HepG2 (cell line): ENCODE results near the gene GMEB1. TPM values are rescaled to one million over a fixed set of nuclear protein-coding genes. Genes with fewer than 3 reads are reported as not detected.

Experiments used
- BHLHE40 ChIP-seq: IDR thresholded peaks from 2 replicates; pipeline ENCODE4 v1.6.1; 2011; ENCODE audit warnings: low read length, improper control_type of control experiment
- EZH2 ChIP-seq: conservative IDR thresholded peaks from 2 replicates; pipeline ENCODE4 v1.6.1; 2012; ENCODE audit warnings: mild to moderate bottlenecking, low read depth, low read length, moderate library complexity
- FOXM1 ChIP-seq: sonication (generic); formaldehyde crosslinking; IDR thresholded peaks from 2 replicates; pipeline ENCODE4 v1.5.0; 2020; ENCODE audit warnings: missing genetic modification reagents
- KDM2A ChIP-seq: sonication (generic); formaldehyde crosslinking; IDR thresholded peaks from 2 replicates; pipeline ENCODE4 v1.4.0; 2020; ENCODE audit warnings: low read depth, missing genetic modification reagents, borderline replicate concordance
- MAFF ChIP-seq: IDR thresholded peaks from 2 replicates; pipeline ENCODE4 v1.6.1; 2011; ENCODE audit warnings: low read depth, low read length, improper control_type of control experiment
- NFIB ChIP-seq: sonication (generic); formaldehyde crosslinking; IDR thresholded peaks from 2 replicates; pipeline ENCODE4 v1.9.0; 2021; ENCODE audit warnings: missing genetic modification reagents, mild to moderate bottlenecking, borderline replicate concordance
- PHF21A ChIP-seq: sonication (generic); formaldehyde crosslinking; IDR thresholded peaks from 2 replicates; pipeline ENCODE4 v1.5.0; 2020; ENCODE audit warnings: mild to moderate bottlenecking, missing genetic modification reagents
- SOX6 ChIP-seq, 2 experiments: fragments of 450-650 bp in 1 of 2; sonication (generic) in 1 of 2; formaldehyde crosslinking in 1 of 2; IDR thresholded peaks; 2 replicates each; pipeline versions ENCODE4 v1.4.0 to v1.6.1; 2017 to 2020; ENCODE audit warnings: antibody characterized with exemption in 1 of 2, mild to moderate bottlenecking in 1 of 2, missing genetic modification reagents in 1 of 2
- STAT5B ChIP-seq: sonication (generic); formaldehyde crosslinking; IDR thresholded peaks from 2 replicates; pipeline ENCODE4 v1.4.0; 2020; ENCODE audit warnings: missing genetic modification reagents
- TBX3 ChIP-seq: fragments of 450-650 bp; IDR thresholded peaks from 2 replicates; pipeline ENCODE4 v1.6.1; 2017; ENCODE audit warnings: antibody characterized with exemption, mild to moderate bottlenecking, inconsistent platforms, borderline replicate concordance
- ZHX2 ChIP-seq, 2 experiments: sonication (generic) in 1 of 2; formaldehyde crosslinking in 1 of 2; IDR thresholded peaks; 2 replicates each; pipeline versions ENCODE4 v1.6.1 to v1.9.0; 2014 to 2022; ENCODE audit warnings: antibody characterized with exemption in 1 of 2, borderline replicate concordance in 1 of 2, inconsistent platforms in 1 of 2, low read depth in 1 of 2, missing genetic modification reagents in 1 of 2
- ZNF263 ChIP-seq: sonication (generic); formaldehyde crosslinking; IDR thresholded peaks from 2 replicates; pipeline ENCODE4 v1.4.0; 2020; ENCODE audit warnings: missing genetic modification reagents
- ZNF629 ChIP-seq: sonication (generic); formaldehyde crosslinking; conservative IDR thresholded peaks from 2 replicates; pipeline ENCODE4 v1.5.0; 2020; ENCODE audit warnings: missing genetic modification reagents
- ZNF737 ChIP-seq: sonication (generic); formaldehyde crosslinking; IDR thresholded peaks from 2 replicates; pipeline ENCODE4 v1.5.0; 2020; ENCODE audit warnings: missing genetic modification reagents, mild to moderate bottlenecking, borderline replicate concordance
- ZNF773 ChIP-seq: sonication (generic); formaldehyde crosslinking; IDR thresholded peaks from 2 replicates; pipeline ENCODE4 v1.4.0; 2020; ENCODE audit warnings: missing genetic modification reagents, borderline replicate concordance
- ZNF788 ChIP-seq: sonication (generic); formaldehyde crosslinking; IDR thresholded peaks from 2 replicates; pipeline ENCODE4 v1.5.0; 2020; ENCODE audit warnings: mild to moderate bottlenecking, missing genetic modification reagents, borderline replicate concordance
- ZNF891 ChIP-seq: sonication (generic); formaldehyde crosslinking; IDR thresholded peaks from 2 replicates; pipeline ENCODE4 v1.5.0; 2020; ENCODE audit warnings: mild to moderate bottlenecking, missing genetic modification reagents
- polyA plus RNA-seq, 8 experiments: library from polyadenylated mRNA; depleted of rRNA in 3 of 8; stranded (reverse) in 7 of 8; unstranded in 1 of 8; fragments of >200 nt; fragmentation: Illumina TruSeq in 4 of 8; extraction: Trizol in 4 of 8; gene quantifications; 2 replicates each; pipeline versions ENCODE4 v1.2.1 to v1.2.3, GENCODE V29; 2011 to 2016; ENCODE audit warnings: low read depth in 4 of 8, missing spikeins in 1 of 8, mixed read lengths in 1 of 8; ENCODE audit not compliant: insufficient read depth in 1 of 8
- total RNA-seq, 5 experiments: library from RNA; depleted of rRNA; stranded (reverse); fragments of >200 nt; fragmentation: Illumina TruSeq; extraction: Trizol; gene quantifications; 2 replicates each; pipeline ENCODE4 v1.2.3, GENCODE V29; 2016; ENCODE audit warnings: low read depth in 1 of 5
- TF ChIP-seq, protein P1 (sequence below): sonication (generic); formaldehyde crosslinking; IDR thresholded peaks from 2 replicates; pipeline ENCODE4 v1.4.0; 2020; ENCODE audit warnings: missing genetic modification reagents
- TF ChIP-seq, protein P2 (sequence below): sonication (generic); formaldehyde crosslinking; IDR thresholded peaks from 2 replicates; pipeline ENCODE4 v1.5.1; 2020; ENCODE audit warnings: missing genetic modification reagents, mild to moderate bottlenecking, borderline replicate concordance

GMEB1 gene
- total and polyA plus RNA-seq, 2 of the 13 experiments (the other 11 are each of a cell fraction or from before 2014, with no cell fraction given) = 3.0 to 6.0 TPM

DNA sequence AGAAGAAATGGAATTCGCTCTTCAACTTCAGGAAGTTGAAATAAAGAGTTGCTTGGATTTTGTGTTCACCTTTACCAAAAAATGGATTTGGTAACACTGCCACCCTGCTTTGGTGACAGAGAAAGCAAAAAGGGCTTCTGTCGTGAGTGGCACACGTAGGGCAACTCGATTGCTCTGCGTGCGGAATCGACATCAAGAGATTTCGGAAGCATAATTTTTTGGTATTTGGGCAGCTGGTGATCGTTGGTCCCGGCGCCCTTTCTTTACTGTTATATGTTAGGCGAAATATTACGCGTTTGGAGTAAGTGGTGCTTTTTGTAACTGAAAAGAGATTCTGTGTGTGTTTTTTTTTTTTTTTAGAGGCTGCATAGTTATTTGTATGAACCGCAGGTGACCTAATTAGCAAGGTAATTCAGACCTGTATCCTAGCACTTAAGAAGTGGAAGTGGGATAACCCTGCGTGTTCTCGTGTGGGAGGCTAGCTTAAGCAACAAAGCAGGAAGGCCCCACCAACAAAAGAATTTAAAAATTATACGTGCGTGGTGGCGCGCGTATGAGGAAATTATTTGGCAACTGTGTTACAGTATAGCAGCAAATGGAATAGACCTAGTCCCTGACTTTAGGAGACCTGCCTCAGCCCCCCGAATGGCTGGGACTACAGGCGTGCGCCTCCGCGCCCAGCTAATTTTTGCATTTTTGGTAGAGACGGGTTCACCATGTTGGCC, 19.9 kb upstream of the GMEB1 start, which contains the start of gene RNU11 (continued):
- TF ChIP-seq SOX6 (IDR thresholded peaks at IDR 0.05) = no peak
- TF ChIP-seq SOX6 (CRISPR knock-in tag; IDR thresholded peaks at IDR 0.05) = peak; percentile 84
- TF ChIP-seq MAFF = peak; percentile 30; the same call in 1 of the 2 replicates
- TF ChIP-seq KDM2A = peak; percentile 60; the same call in 1 of the 2 replicates
- peak; percentile 69; the same call in 1 of the 2 replicates for TF ChIP-seq ZNF737
- TF ChIP-seq, protein P1, sequence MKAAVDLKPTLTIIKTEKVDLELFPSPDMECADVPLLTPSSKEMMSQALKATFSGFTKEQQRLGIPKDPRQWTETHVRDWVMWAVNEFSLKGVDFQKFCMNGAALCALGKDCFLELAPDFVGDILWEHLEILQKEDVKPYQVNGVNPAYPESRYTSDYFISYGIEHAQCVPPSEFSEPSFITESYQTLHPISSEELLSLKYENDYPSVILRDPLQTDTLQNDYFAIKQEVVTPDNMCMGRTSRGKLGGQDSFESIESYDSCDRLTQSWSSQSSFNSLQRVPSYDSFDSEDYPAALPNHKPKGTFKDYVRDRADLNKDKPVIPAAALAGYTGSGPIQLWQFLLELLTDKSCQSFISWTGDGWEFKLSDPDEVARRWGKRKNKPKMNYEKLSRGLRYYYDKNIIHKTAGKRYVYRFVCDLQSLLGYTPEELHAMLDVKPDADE (CRISPR knock-in tag) = no peak
- peak; percentile 78; the same call in 1 of the 2 replicates for TF ChIP-seq ZNF773 (CRISPR knock-in tag)
- no peak for TF ChIP-seq EZH2
- peak; percentile 62; the same call in 1 of the 2 replicates for TF ChIP-seq ZHX2 (IDR thresholded peaks at IDR 0.05; ENCODE audit: low read depth)
- peak; percentile 92 for TF ChIP-seq ZHX2 (CRISPR knock-in tag; IDR thresholded peaks at IDR 0.05; ENCODE audit: borderline replicate concordance)
- peak; percentile 95 for TF ChIP-seq STAT5B (CRISPR knock-in tag)
- no peak for TF ChIP-seq FOXM1
- peak; percentile 88; the same call in 1 of the 2 replicates for TF ChIP-seq ZNF788 (CRISPR knock-in tag)
- TF ChIP-seq, protein P2, sequence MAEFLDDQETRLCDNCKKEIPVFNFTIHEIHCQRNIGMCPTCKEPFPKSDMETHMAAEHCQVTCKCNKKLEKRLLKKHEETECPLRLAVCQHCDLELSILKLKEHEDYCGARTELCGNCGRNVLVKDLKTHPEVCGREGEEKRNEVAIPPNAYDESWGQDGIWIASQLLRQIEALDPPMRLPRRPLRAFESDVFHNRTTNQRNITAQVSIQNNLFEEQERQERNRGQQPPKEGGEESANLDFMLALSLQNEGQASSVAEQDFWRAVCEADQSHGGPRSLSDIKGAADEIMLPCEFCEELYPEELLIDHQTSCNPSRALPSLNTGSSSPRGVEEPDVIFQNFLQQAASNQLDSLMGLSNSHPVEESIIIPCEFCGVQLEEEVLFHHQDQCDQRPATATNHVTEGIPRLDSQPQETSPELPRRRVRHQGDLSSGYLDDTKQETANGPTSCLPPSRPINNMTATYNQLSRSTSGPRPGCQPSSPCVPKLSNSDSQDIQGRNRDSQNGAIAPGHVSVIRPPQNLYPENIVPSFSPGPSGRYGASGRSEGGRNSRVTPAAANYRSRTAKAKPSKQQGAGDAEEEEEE = 0 out of 2 replicates have a peak, but pooled peaks have one; percentile 35
- TF ChIP-seq ZNF263 (CRISPR knock-in tag) = no peak; the same call in 1 of the 2 replicates
- TF ChIP-seq PHF21A (CRISPR knock-in tag) = peak; percentile 94
- TF ChIP-seq NFIB (CRISPR knock-in tag) = peak; percentile 84; the same call in 1 of the 2 replicates
- peak; percentile 40; the same call in 1 of the 2 replicates for TF ChIP-seq BHLHE40
- no peak for TF ChIP-seq ZNF891 (CRISPR knock-in tag)
- TF ChIP-seq TBX3 = 0 out of 2 replicates have a peak, but pooled peaks have one; percentile 29
- peak; percentile 60 for TF ChIP-seq ZNF629
